CD14-positive monocyte (primary cell): ENCODE measurements around the gene RPTOR. TPM values are rescaled to one million over a fixed set of nuclear protein-coding genes. Genes with fewer than 3 reads are reported as not detected.

Experiments
- DNase-seq, 3 donors: peaks; one replicate each; pipeline ENCODE4 v3.0.0-alpha.2; 2011 to 2022
- H2AFZ ChIP-seq: 2 replicates; pipeline ENCODE4 v1.6.0; 2012; ENCODE audit warnings: mild to moderate bottlenecking, low read depth, low read length, inconsistent platforms; ENCODE audit not compliant: insufficient read depth, poor library complexity, severe bottlenecking
- H3K27ac ChIP-seq, 2 donors: 1 replicate in 1 of 2; 2 replicates in 1 of 2; pipeline ENCODE4 v1.5.1; 2012 to 2013; ENCODE audit warnings: low read length in 2 of 2, control low read depth in 1 of 2, inconsistent platforms in 1 of 2, low read depth in 1 of 2, mild to moderate bottlenecking in 1 of 2
- H3K27me3 ChIP-seq, 2 donors: one replicate each; pipeline versions ENCODE4 v1.6.0 to v1.6.1; 2011 to 2013; ENCODE audit warnings: low read length in 2 of 2; ENCODE audit not compliant: control insufficient read depth in 2 of 2, insufficient read depth in 2 of 2
- H3K36me3 ChIP-seq, 2 donors: replicated peaks in 1 of 2; 1 replicate in 1 of 2; 2 replicates in 1 of 2; pipeline versions ENCODE4 v1.5.1 to v1.6.1; 2012 to 2013; ENCODE audit warnings: low read length in 2 of 2, control low read depth in 1 of 2, inconsistent platforms in 1 of 2, mild to moderate bottlenecking in 1 of 2; ENCODE audit not compliant: insufficient read depth in 2 of 2, control insufficient read depth in 1 of 2
- H3K4me1 ChIP-seq, 2 donors: 1 replicate in 1 of 2; 2 replicates in 1 of 2; pipeline versions ENCODE4 v1.5.1 to v1.6.1; 2012 to 2013; ENCODE audit warnings: low read length in 2 of 2, control low read depth in 1 of 2, inconsistent platforms in 1 of 2, mild to moderate bottlenecking in 1 of 2, moderate library complexity in 1 of 2; ENCODE audit not compliant: insufficient read depth in 2 of 2, control insufficient read depth in 1 of 2
- H3K4me2 ChIP-seq: replicated peaks from 2 replicates; pipeline ENCODE3; 2012; ENCODE audit warnings: low read length, moderate library complexity, mild to moderate bottlenecking; ENCODE audit not compliant: poor library complexity, severe bottlenecking; ENCODE audit errors: extremely low read depth
- H3K4me3 ChIP-seq, 3 experiments: fragments of 200-600 bp in 1 of 3; sonication (generic) in 1 of 3; replicated peaks in 1 of 3; 1 replicate in 2 of 3; 2 replicates in 1 of 3; pipeline ENCODE4 v1.5.1; 2011 to 2013; ENCODE audit warnings: low read length in 3 of 3, mild to moderate bottlenecking in 3 of 3, control low read depth in 2 of 3, low read depth in 2 of 3, inconsistent platforms in 1 of 3, moderate library complexity in 1 of 3
- H3K79me2 ChIP-seq: 2 replicates; pipeline ENCODE4 v1.6.0; 2012; ENCODE audit warnings: mild to moderate bottlenecking, control low read depth, inconsistent platforms, low read length, moderate library complexity; ENCODE audit not compliant: insufficient read depth
- H3K9ac ChIP-seq: 2 replicates; pipeline ENCODE4 v1.6.0; 2017; ENCODE audit warnings: low read length, mild to moderate bottlenecking; ENCODE audit not compliant: insufficient read depth, poor library complexity, severe bottlenecking
- H3K9me3 ChIP-seq, 2 donors: replicated peaks in 1 of 2; 1 replicate in 1 of 2; 2 replicates in 1 of 2; pipeline versions ENCODE4 v1.5.1 to v1.6.1; 2012 to 2013; ENCODE audit warnings: low read length in 2 of 2, control low read depth in 1 of 2; ENCODE audit not compliant: control insufficient read depth in 1 of 2, insufficient read depth in 1 of 2
- H4K20me1 ChIP-seq: 2 replicates; pipeline ENCODE4 v1.6.0; 2012; ENCODE audit warnings: mild to moderate bottlenecking, low read length, control low read depth, moderate library complexity; ENCODE audit not compliant: insufficient read depth
- H3K27ac Mint-ChIP-seq, 7 donors: one replicate each; pipeline ENCODE4 v1.8.0; 2020; ENCODE audit warnings: mild to moderate bottlenecking in 7 of 7, mixed read lengths in 7 of 7, moderate library complexity in 6 of 7, inconsistent platforms in 2 of 7
- H3K27me3 Mint-ChIP-seq, 3 donors: one replicate each; pipeline ENCODE4 v1.8.0; 2021 to 2022; ENCODE audit warnings: low read depth in 3 of 3, mild to moderate bottlenecking in 3 of 3, mixed read lengths in 3 of 3, moderate library complexity in 3 of 3, inconsistent platforms in 1 of 3
- H3K36me3 Mint-ChIP-seq, 2 donors: one replicate each; pipeline ENCODE4 v1.8.0; 2020; ENCODE audit warnings: mixed read lengths in 2 of 2, inconsistent platforms in 1 of 2, mild to moderate bottlenecking in 1 of 2
- H3K4me1 Mint-ChIP-seq: one replicate; pipeline ENCODE4 v1.8.0; 2020; ENCODE audit warnings: mild to moderate bottlenecking, mixed read lengths
- H3K4me3 Mint-ChIP-seq, 2 donors: one replicate each; pipeline ENCODE4 v1.8.0; 2020; ENCODE audit warnings: mild to moderate bottlenecking in 2 of 2, mixed read lengths in 2 of 2, moderate library complexity in 1 of 2
- H3K9me3 Mint-ChIP-seq, 7 donors: one replicate each; pipeline ENCODE4 v1.8.0; 2020 to 2022; ENCODE audit warnings: mixed read lengths in 7 of 7, mild to moderate bottlenecking in 6 of 7, moderate library complexity in 6 of 7, inconsistent platforms in 2 of 7
- CTCF ChIP-seq: fragments of 200-600 bp; IDR thresholded peaks from one replicate; pipeline ENCODE4 v1.8.0; 2022; ENCODE audit warnings: antibody characterized with exemption, mild to moderate bottlenecking
- WGBS: methylation state at CpG from one replicate; pipeline ENCODE4 v1.1.5; 2013; ENCODE audit warnings: missing lambda C conversion rate; ENCODE audit not compliant: insufficient coverage; 5-methylcytosine and 5-hydroxymethylcytosine counted together
- intact Hi-C, 2 donors: fragments of 100-400 bp; cut with micrococcal nuclease; formaldehyde crosslinking; loops; one replicate each; pipeline versions ENCODE4 v1.15.0 to v1.15.1; 2023
- polyA plus RNA-seq, 3 donors: library from polyadenylated mRNA; depleted of rRNA in 1 of 3; unstranded in 2 of 3; stranded (reverse) in 1 of 3; fragments of 300-500 nt in 2 of 3; fragments of >200 nt in 1 of 3; fragmentation: Illumina TruSeq in 2 of 3; gene quantifications; 1 replicate in 2 of 3; 2 replicates in 1 of 3; pipeline ENCODE4 v1.2.3, GENCODE V29; 2012 to 2021

RPTOR gene
- polyA plus RNA-seq, 3 donors, result 1.1 to 8.7 (median 2.6) TPM

GRCh38 chr17:80989586-80989913 lies 444.9 kb downstream of the RPTOR start:
- peaks cover 5 to 8% of the 10 kb centered on the region in 2 donors for H3K36me3 Mint-ChIP-seq
- no peaks in the 10 kb centered on the region for H3K9me3 ChIP-seq
- peaks cover 0 to 2% (median 0%) of the 10 kb centered on the region in 7 donors for H3K9me3 Mint-ChIP-seq
- peaks cover 46 to 52% of the 10 kb centered on the region in 2 donors for H3K4me1 ChIP-seq
- H3K27me3 Mint-ChIP-seq, result peaks cover 15 to 26% (median 15%) of the 10 kb centered on the region in 3 donors
- WGBS, result 70% methylated on average over 11 of the region's 11 CpGs
- H3K4me3 ChIP-seq, result no peak overlapping the region
- H3K36me3 ChIP-seq, result peaks cover 0 to 2% of the 10 kb centered on the region in 2 donors
- H3K9ac ChIP-seq, result no peak overlapping the region
- TF ChIP-seq CTCF, result no peak
- H3K4me3 Mint-ChIP-seq, result no peak overlapping the region
- DNase-seq, result no peak
- peaks cover 14% of the 10 kb centered on the region for H4K20me1 ChIP-seq
- no peak overlapping the region for H2AFZ ChIP-seq
- no peak overlapping the region for H3K27ac ChIP-seq
- H3K79me2 ChIP-seq, result peaks cover 16% of the 10 kb centered on the region
- peaks cover 0 to 6% of the 10 kb centered on the region in 2 donors for H3K27me3 ChIP-seq
- no peak overlapping the region for H3K27ac Mint-ChIP-seq
- H3K4me1 Mint-ChIP-seq, result peaks cover 43% of the 10 kb centered on the region
- intact Hi-C loops, result loop anchor here in 1 of 2 donors (2.0 to 10.0 kb wide), 2 partner anchors 111 to 125 kb away; no protein-coding TSS in a partner anchor
- peak overlapping the region; percentile 23 for H3K4me2 ChIP-seq

- H3K36me3 Mint-ChIP-seq, result peaks cover 18 to 21% of the 10 kb centered on the region in 2 donors
- H3K4me2 ChIP-seq, result peak overlapping the region; percentile 84
- no peaks in the 10 kb centered on the region for H3K9me3 ChIP-seq
- DNase-seq, result no peak
- peaks cover 41% of the 10 kb centered on the region for H3K4me1 Mint-ChIP-seq
- H3K27ac Mint-ChIP-seq, result peak overlapping the region in 2 of 7 donors; percentile 38 to 46
- peak overlapping the region in 1 of 2 donors; percentile 69 for H3K27ac ChIP-seq
- peak overlapping the region; percentile 88 for H3K9ac ChIP-seq
- intact Hi-C loops, result no loop called here
- peaks cover 0 to 2% (median 0%) of the 10 kb centered on the region in 7 donors for H3K9me3 Mint-ChIP-seq
- H3K79me2 ChIP-seq, result peaks cover 16% of the 10 kb centered on the region
- TF ChIP-seq CTCF, result no peak
- peaks cover 46 to 52% of the 10 kb centered on the region in 2 donors for H3K4me1 ChIP-seq
- peaks cover 13 to 14% of the 10 kb centered on the region in 2 donors for H3K36me3 ChIP-seq
- peak overlapping the region; percentile 44 to 84 (median 52) for H3K4me3 ChIP-seq
- peaks cover 0 to 6% of the 10 kb centered on the region in 2 donors for H3K27me3 ChIP-seq
- H4K20me1 ChIP-seq, result peaks cover 19% of the 10 kb centered on the region
- WGBS, result 61% methylated on average over 14 of the region's 22 CpGs
- H2AFZ ChIP-seq, result peak overlapping the region; percentile 86
- peaks cover 15 to 26% (median 15%) of the 10 kb centered on the region in 3 donors for H3K27me3 Mint-ChIP-seq
- H3K4me3 Mint-ChIP-seq, result peak overlapping the region; percentile 64 to 65
Observed at GRCh38 chr17:80990921-80991644, 446.4 kb downstream of the RPTOR start.
